HepG2 (cell line): ENCODE measurements around the gene INHBE. TPM values are rescaled to one million over a fixed set of nuclear protein-coding genes. Genes with fewer than 3 reads are reported as not detected.
A peak's percentile ranks its signal among the peaks of the same experiment; 100 is the strongest.

Experiments used
- ARNTL ChIP-seq: sonication (generic); formaldehyde crosslinking; IDR thresholded peaks from 2 replicates; pipeline ENCODE4 v1.4.0; 2020; ENCODE audit warnings: mild to moderate bottlenecking, missing genetic modification reagents
- ATF6 ChIP-seq: sonication (generic); formaldehyde crosslinking; conservative IDR thresholded peaks from 2 replicates; pipeline ENCODE4 v1.4.0; 2020; ENCODE audit warnings: missing genetic modification reagents
- FLYWCH1 ChIP-seq: sonication (generic); formaldehyde crosslinking; IDR thresholded peaks from 2 replicates; pipeline ENCODE4 v1.8.1; 2023; ENCODE audit warnings: mild to moderate bottlenecking, missing genetic modification reagents
- HMG20A ChIP-seq: IDR thresholded peaks from 2 replicates; pipeline ENCODE4 v1.6.1; 2016; ENCODE audit warnings: borderline replicate concordance
- HNF1B ChIP-seq: sonication (generic); formaldehyde crosslinking; IDR thresholded peaks from 2 replicates; pipeline ENCODE4 v1.5.1; 2020; ENCODE audit warnings: mild to moderate bottlenecking, moderate library complexity, missing genetic modification reagents
- HOXA3 ChIP-seq: sonication (generic); formaldehyde crosslinking; IDR thresholded peaks from 2 replicates; pipeline ENCODE4 v1.5.0; 2020; ENCODE audit warnings: missing genetic modification reagents
- MNT ChIP-seq: fragments of 450-650 bp; IDR thresholded peaks from 2 replicates; pipeline ENCODE4 v1.6.1; 2016
- MTF1 ChIP-seq: sonication (generic); formaldehyde crosslinking; IDR thresholded peaks from 2 replicates; pipeline ENCODE4 v1.5.0; 2020; ENCODE audit warnings: missing genetic modification reagents
- PCBP2 ChIP-seq: fragments of 200-400 bp; formaldehyde crosslinking; optimal IDR thresholded peaks from 2 replicates; pipeline ENCODE3; 2018; ENCODE audit warnings: low read length, low read depth; ENCODE audit not compliant: poor library complexity, severe bottlenecking
- PPARG ChIP-seq: conservative IDR thresholded peaks from 2 replicates; pipeline ENCODE4 v1.6.1; 2016; ENCODE audit warnings: missing biosample characterization, missing genetic modification reagents
- RFXANK ChIP-seq: IDR thresholded peaks from 2 replicates; pipeline ENCODE4 v1.6.1; 2016
- RORA ChIP-seq: sonication (generic); formaldehyde crosslinking; IDR thresholded peaks from 2 replicates; pipeline ENCODE4 v1.5.0; 2020; ENCODE audit warnings: mild to moderate bottlenecking, missing genetic modification reagents, moderate library complexity
- SRF ChIP-seq: IDR thresholded peaks from 2 replicates; pipeline ENCODE4 v1.6.1; 2011; ENCODE audit warnings: mild to moderate bottlenecking, low read depth, low read length, moderate library complexity
- TBL1XR1 ChIP-seq: fragments of 150-350 bp; IDR thresholded peaks from 2 replicates; pipeline ENCODE4 v1.6.1; 2014; ENCODE audit warnings: borderline replicate concordance, low read length; ENCODE audit not compliant: partially characterized antibody
- TCF7L2 ChIP-seq: IDR thresholded peaks from 2 replicates; pipeline ENCODE4 v1.6.1; 2011; ENCODE audit warnings: mild to moderate bottlenecking, low read depth, low read length, moderate library complexity
- THRA ChIP-seq: sonication (generic); formaldehyde crosslinking; IDR thresholded peaks from 2 replicates; pipeline ENCODE4 v1.4.0; 2020; ENCODE audit warnings: missing genetic modification reagents, borderline replicate concordance
- TRIM24 ChIP-seq: sonication (generic); formaldehyde crosslinking; IDR thresholded peaks from 2 replicates; pipeline ENCODE4 v1.8.0; 2022; ENCODE audit warnings: mild to moderate bottlenecking, missing genetic modification reagents
- ZBTB8A ChIP-seq: sonication (generic); formaldehyde crosslinking; IDR thresholded peaks from 2 replicates; pipeline ENCODE4 v1.4.0; 2020; ENCODE audit warnings: mild to moderate bottlenecking, low read depth, missing genetic modification reagents, borderline replicate concordance
- ZNF230 ChIP-seq: sonication (generic); formaldehyde crosslinking; IDR thresholded peaks from 2 replicates; pipeline ENCODE4 v1.4.0; 2020; ENCODE audit warnings: mild to moderate bottlenecking, missing genetic modification reagents
- ZNF274 ChIP-seq: sonication (generic); formaldehyde crosslinking; IDR thresholded peaks from 2 replicates; pipeline ENCODE4 v1.5.1; 2020; ENCODE audit warnings: mild to moderate bottlenecking, missing genetic modification reagents
- ZNF3 ChIP-seq: IDR thresholded peaks from 2 replicates; pipeline ENCODE4 v1.7.0; 2017; ENCODE audit warnings: inconsistent platforms
- ZNF766 ChIP-seq: sonication (generic); formaldehyde crosslinking; IDR thresholded peaks from 2 replicates; pipeline ENCODE4 v1.5.0; 2020; ENCODE audit warnings: missing genetic modification reagents, borderline replicate concordance
- ZNF775 ChIP-seq: sonication (generic); formaldehyde crosslinking; IDR thresholded peaks from 2 replicates; pipeline ENCODE4 v1.4.0; 2020; ENCODE audit warnings: missing genetic modification reagents, mild to moderate bottlenecking, moderate library complexity, borderline replicate concordance
- ZNF841 ChIP-seq: sonication (generic); formaldehyde crosslinking; IDR thresholded peaks from 2 replicates; pipeline ENCODE4 v1.8.1; 2023; ENCODE audit warnings: missing genetic modification reagents, borderline replicate concordance
- ZNF850 ChIP-seq: sonication (generic); formaldehyde crosslinking; conservative IDR thresholded peaks from 2 replicates; pipeline ENCODE4 v1.9.0; 2021; ENCODE audit warnings: mild to moderate bottlenecking, missing genetic modification reagents
- ZSCAN29 ChIP-seq: sonication (generic); formaldehyde crosslinking; conservative IDR thresholded peaks from 2 replicates; pipeline ENCODE4 v1.4.0; 2020; ENCODE audit warnings: mild to moderate bottlenecking, missing genetic modification reagents
- polyA plus RNA-seq, 8 experiments: library from polyadenylated mRNA; depleted of rRNA in 3 of 8; stranded (reverse) in 7 of 8; unstranded in 1 of 8; fragments of >200 nt; fragmentation: Illumina TruSeq in 4 of 8; extraction: Trizol in 4 of 8; gene quantifications; 2 replicates each; pipeline versions ENCODE4 v1.2.1 to v1.2.3, GENCODE V29; 2011 to 2016; ENCODE audit warnings: low read depth in 4 of 8, missing spikeins in 1 of 8, mixed read lengths in 1 of 8; ENCODE audit not compliant: insufficient read depth in 1 of 8
- total RNA-seq, 5 experiments: library from RNA; depleted of rRNA; stranded (reverse); fragments of >200 nt; fragmentation: Illumina TruSeq; extraction: Trizol; gene quantifications; 2 replicates each; pipeline ENCODE4 v1.2.3, GENCODE V29; 2016; ENCODE audit warnings: low read depth in 1 of 5

INHBE gene
- total and polyA plus RNA-seq, 2 of the 13 experiments (the other 11 are each of a cell fraction or from before 2014, with no cell fraction given), result 17.0 to 32.0 TPM

GRCh38 chr12:57451233-57451778 is 3.8 kb upstream of the INHBE start (continued):
- TF ChIP-seq ATF6, result 0 out of 2 replicates have a peak, but pooled peaks have one; percentile 87
- no peak for TF ChIP-seq TCF7L2
- TF ChIP-seq RFXANK (CRISPR knock-in tag), result 0 out of 2 replicates have a peak, but pooled peaks have one; percentile 58
- TF ChIP-seq MNT, result peak; percentile 66
- TF ChIP-seq ZNF766 (CRISPR knock-in tag), result no peak
- 0 out of 2 replicates have a peak, but pooled peaks have one; percentile 77 for TF ChIP-seq TRIM24 (CRISPR knock-in tag)
- peak; percentile 98 for TF ChIP-seq ARNTL (CRISPR knock-in tag)
- TF ChIP-seq ZNF274 (CRISPR knock-in tag), result no peak; the same call in 1 of the 2 replicates
- peak; percentile 89; the same call in 1 of the 2 replicates for TF ChIP-seq ZBTB8A
- TF ChIP-seq ZNF850 (CRISPR knock-in tag), result no peak
- TF ChIP-seq PCBP2, result no peak
- TF ChIP-seq ZNF230 (CRISPR knock-in tag), result peak; percentile 93
- peak; percentile 95 for TF ChIP-seq PPARG (CRISPR knock-in tag)
- TF ChIP-seq RORA (CRISPR knock-in tag), result no peak
- TF ChIP-seq ZNF3 (CRISPR knock-in tag), result no peak
- TF ChIP-seq SRF, result no peak
- TF ChIP-seq ZSCAN29 (CRISPR knock-in tag), result peak; percentile 90
- TF ChIP-seq ZNF775 (CRISPR knock-in tag), result no peak
- peak; percentile 97 for TF ChIP-seq THRA (CRISPR knock-in tag)
- TF ChIP-seq FLYWCH1 (CRISPR knock-in tag), result no peak
- TF ChIP-seq ZNF841 (CRISPR knock-in tag), result no peak
- TF ChIP-seq TBL1XR1, result peak; percentile 99
- peak; percentile 97 for TF ChIP-seq HNF1B (CRISPR knock-in tag)
- TF ChIP-seq HOXA3 (CRISPR knock-in tag), result peak; percentile 94
- TF ChIP-seq HMG20A (CRISPR knock-in tag), result peak; percentile 94
- TF ChIP-seq MTF1 (CRISPR knock-in tag), result no peak
